SK-N-SH (cell line): ENCODE data around the gene IL31.

Source experiments
- CHD2 ChIP-seq: fragments of 150-350 bp; IDR thresholded peaks from 2 replicates; pipeline ENCODE4 v1.6.1; 2018; ENCODE audit warnings: low read length; ENCODE audit not compliant: partially characterized antibody
- EZH2phosphoT487 ChIP-seq: fragments of 200-600 bp; sonication (generic); IDR thresholded peaks from 2 replicates; pipeline ENCODE4 v1.6.1; 2017; ENCODE audit warnings: low read depth, mixed run types, mild to moderate bottlenecking, antibody characterized with exemption, moderate library complexity, borderline replicate concordance
- POLR2AphosphoS5 ChIP-seq: IDR thresholded peaks from 2 replicates; pipeline ENCODE4 v1.6.1; 2012; ENCODE audit warnings: low read depth, low read length
- RAD21 ChIP-seq: IDR thresholded peaks from 2 replicates; pipeline ENCODE4 v1.6.1; 2012; ENCODE audit warnings: mild to moderate bottlenecking, low read length
- RCOR1 ChIP-seq: fragments of 150-350 bp; IDR thresholded peaks from 2 replicates; pipeline ENCODE4 v1.6.1; 2017; ENCODE audit warnings: antibody characterized with exemption, low read length
- SIN3A ChIP-seq: IDR thresholded peaks from 2 replicates; pipeline ENCODE4 v1.6.1; 2012; ENCODE audit warnings: low read depth, mild to moderate bottlenecking, low read length, moderate library complexity, borderline replicate concordance
- SMC3 ChIP-seq: IDR thresholded peaks from 2 replicates; pipeline ENCODE4 v1.6.1; 2012; ENCODE audit warnings: low read depth, low read length, improper control_type of control experiment
- TF ChIP-seq, protein P1 (sequence below): IDR thresholded peaks from 2 replicates; pipeline ENCODE4 v1.4.0; 2012; ENCODE audit warnings: low read depth, borderline replicate concordance
- TF ChIP-seq, protein P2 (sequence below): fragments of 200-600 bp; sonication (generic); IDR thresholded peaks from 2 replicates; pipeline ENCODE4 v1.6.1; 2017; ENCODE audit warnings: antibody characterized with exemption, mild to moderate bottlenecking, moderate library complexity
- TF ChIP-seq, protein P3 (sequence below): IDR thresholded peaks from 2 replicates; pipeline ENCODE4 v1.4.0; 2012; ENCODE audit warnings: low read depth
- TF ChIP-seq, protein P4 (sequence below): fragments of 150-350 bp; IDR thresholded peaks from 2 replicates; pipeline ENCODE4 v1.6.1; 2017; ENCODE audit warnings: antibody characterized with exemption, low read length, low read depth, borderline replicate concordance
- TF ChIP-seq, protein P5 (sequence below): IDR thresholded peaks from 2 replicates; pipeline ENCODE4 v1.6.1; 2012; ENCODE audit warnings: mild to moderate bottlenecking, low read depth, low read length, moderate library complexity

DNA sequence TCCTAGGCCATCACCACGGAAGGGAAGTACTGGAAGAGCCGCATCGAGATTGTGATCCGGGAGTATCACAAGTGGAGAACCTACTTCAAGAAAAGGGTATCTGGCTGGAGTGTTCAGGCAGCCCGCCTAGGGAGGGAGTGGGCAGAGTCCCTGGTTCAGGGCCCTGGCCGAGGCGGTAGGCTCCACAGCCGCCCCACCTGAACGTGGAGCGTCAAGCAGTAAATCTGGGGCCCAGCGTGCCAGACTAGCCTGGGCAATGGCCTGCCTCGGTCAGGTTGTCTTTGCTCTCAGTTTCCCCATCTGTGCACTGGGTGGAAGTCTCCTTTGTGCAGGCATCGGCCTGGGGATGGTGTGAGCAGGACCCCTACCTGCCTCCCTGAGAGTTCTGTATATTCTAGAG, 44.9 kb downstream of the IL31 start:
- TF ChIP-seq EZH2phosphoT487 (no peak), POLR2AphosphoS5 (no peak), SMC3 (no peak), RAD21 (no peak), CHD2 (no peak), RCOR1 (no peak), SIN3A (no peak)
- TF ChIP-seq, protein P1, sequence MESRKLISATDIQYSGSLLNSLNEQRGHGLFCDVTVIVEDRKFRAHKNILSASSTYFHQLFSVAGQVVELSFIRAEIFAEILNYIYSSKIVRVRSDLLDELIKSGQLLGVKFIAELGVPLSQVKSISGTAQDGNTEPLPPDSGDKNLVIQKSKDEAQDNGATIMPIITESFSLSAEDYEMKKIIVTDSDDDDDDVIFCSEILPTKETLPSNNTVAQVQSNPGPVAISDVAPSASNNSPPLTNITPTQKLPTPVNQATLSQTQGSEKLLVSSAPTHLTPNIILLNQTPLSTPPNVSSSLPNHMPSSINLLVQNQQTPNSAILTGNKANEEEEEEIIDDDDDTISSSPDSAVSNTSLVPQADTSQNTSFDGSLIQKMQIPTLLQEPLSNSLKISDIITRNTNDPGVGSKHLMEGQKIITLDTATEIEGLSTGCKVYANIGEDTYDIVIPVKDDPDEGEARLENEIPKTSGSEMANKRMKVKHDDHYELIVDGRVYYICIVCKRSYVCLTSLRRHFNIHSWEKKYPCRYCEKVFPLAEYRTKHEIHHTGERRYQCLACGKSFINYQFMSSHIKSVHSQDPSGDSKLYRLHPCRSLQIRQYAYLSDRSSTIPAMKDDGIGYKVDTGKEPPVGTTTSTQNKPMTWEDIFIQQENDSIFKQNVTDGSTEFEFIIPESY = no peak
- TF ChIP-seq, protein P2, sequence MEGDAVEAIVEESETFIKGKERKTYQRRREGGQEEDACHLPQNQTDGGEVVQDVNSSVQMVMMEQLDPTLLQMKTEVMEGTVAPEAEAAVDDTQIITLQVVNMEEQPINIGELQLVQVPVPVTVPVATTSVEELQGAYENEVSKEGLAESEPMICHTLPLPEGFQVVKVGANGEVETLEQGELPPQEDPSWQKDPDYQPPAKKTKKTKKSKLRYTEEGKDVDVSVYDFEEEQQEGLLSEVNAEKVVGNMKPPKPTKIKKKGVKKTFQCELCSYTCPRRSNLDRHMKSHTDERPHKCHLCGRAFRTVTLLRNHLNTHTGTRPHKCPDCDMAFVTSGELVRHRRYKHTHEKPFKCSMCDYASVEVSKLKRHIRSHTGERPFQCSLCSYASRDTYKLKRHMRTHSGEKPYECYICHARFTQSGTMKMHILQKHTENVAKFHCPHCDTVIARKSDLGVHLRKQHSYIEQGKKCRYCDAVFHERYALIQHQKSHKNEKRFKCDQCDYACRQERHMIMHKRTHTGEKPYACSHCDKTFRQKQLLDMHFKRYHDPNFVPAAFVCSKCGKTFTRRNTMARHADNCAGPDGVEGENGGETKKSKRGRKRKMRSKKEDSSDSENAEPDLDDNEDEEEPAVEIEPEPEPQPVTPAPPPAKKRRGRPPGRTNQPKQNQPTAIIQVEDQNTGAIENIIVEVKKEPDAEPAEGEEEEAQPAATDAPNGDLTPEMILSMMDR = no peak
- TF ChIP-seq, protein P3, sequence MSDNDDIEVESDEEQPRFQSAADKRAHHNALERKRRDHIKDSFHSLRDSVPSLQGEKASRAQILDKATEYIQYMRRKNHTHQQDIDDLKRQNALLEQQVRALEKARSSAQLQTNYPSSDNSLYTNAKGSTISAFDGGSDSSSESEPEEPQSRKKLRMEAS = no peak
- TF ChIP-seq, protein P4, sequence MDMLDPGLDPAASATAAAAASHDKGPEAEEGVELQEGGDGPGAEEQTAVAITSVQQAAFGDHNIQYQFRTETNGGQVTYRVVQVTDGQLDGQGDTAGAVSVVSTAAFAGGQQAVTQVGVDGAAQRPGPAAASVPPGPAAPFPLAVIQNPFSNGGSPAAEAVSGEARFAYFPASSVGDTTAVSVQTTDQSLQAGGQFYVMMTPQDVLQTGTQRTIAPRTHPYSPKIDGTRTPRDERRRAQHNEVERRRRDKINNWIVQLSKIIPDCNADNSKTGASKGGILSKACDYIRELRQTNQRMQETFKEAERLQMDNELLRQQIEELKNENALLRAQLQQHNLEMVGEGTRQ = no peak
- TF ChIP-seq, protein P5, sequence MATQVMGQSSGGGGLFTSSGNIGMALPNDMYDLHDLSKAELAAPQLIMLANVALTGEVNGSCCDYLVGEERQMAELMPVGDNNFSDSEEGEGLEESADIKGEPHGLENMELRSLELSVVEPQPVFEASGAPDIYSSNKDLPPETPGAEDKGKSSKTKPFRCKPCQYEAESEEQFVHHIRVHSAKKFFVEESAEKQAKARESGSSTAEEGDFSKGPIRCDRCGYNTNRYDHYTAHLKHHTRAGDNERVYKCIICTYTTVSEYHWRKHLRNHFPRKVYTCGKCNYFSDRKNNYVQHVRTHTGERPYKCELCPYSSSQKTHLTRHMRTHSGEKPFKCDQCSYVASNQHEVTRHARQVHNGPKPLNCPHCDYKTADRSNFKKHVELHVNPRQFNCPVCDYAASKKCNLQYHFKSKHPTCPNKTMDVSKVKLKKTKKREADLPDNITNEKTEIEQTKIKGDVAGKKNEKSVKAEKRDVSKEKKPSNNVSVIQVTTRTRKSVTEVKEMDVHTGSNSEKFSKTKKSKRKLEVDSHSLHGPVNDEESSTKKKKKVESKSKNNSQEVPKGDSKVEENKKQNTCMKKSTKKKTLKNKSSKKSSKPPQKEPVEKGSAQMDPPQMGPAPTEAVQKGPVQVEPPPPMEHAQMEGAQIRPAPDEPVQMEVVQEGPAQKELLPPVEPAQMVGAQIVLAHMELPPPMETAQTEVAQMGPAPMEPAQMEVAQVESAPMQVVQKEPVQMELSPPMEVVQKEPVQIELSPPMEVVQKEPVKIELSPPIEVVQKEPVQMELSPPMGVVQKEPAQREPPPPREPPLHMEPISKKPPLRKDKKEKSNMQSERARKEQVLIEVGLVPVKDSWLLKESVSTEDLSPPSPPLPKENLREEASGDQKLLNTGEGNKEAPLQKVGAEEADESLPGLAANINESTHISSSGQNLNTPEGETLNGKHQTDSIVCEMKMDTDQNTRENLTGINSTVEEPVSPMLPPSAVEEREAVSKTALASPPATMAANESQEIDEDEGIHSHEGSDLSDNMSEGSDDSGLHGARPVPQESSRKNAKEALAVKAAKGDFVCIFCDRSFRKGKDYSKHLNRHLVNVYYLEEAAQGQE = no peak
